Measurements from ENCODE around the gene MAMDC2. TPM values are rescaled to one million over a fixed set of nuclear protein-coding genes. Genes with fewer than 3 reads are reported as not detected.
A peak's percentile ranks its signal among the peaks of the same experiment; 100 is the strongest.

The MAMDC2 gene
- total and polyA plus RNA-seq, 2 of the 4 experiments (the other 2 are of a cell fraction) = 5.0 to 5.2 TPM

DNA sequence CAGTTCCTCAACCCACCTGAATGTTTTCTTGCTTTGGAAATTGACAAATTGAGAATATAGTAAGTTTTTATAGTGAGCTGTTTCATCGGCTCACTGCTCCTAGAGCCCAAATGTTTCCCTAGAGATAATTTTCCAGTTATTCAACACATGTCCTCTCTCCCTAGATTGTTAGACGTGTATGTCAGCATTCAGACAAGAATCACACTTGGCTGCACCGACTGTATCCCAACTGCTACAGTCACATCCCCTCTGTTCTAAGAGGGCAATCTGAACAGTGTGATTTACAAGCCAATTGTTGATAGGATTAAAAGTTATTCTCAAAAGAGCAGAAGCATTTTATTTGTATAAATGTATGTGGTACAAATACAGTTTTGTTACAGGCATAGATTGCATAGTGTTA is 93.9 kb downstream of the MAMDC2 start:
- Histone ChIP-seq H3K27me3 (ENCODE audit: control insufficient read depth, insufficient read depth, low read length) (no peaks in the 10 kb centered on the region), H4K91ac (ENCODE audit: insufficient read depth, low read depth, low read length) (no peak overlapping the region), H3K4me1 (ENCODE audit: control insufficient read depth, insufficient read depth, low read length) (peaks cover 6% of the 10 kb centered on the region), H3K79me1 (ENCODE audit: low read depth in 1 of 2, low read length in 2 of 2) (no peaks in the 10 kb centered on the region), H2AK5ac (ENCODE audit: low read depth, low read length) (0 out of 2 replicates have a peak overlapping the region, but pooled peaks have one; percentile 48), H2BK20ac (ENCODE audit: low read depth, low read length) (no peak overlapping the region), H3K4me3 (ENCODE audit: insufficient read depth, low read depth, low read length) (no peak overlapping the region), H2BK15ac (ENCODE audit: low read depth, low read length) (no peak overlapping the region), H3K4me2 (ENCODE audit: low read depth, low read length) (no peak overlapping the region), H3K56ac (ENCODE audit: extremely low read depth, insufficient read depth, low read length) (no peak overlapping the region), H3K36me3 (ENCODE audit: control insufficient read depth, insufficient read depth, low read length) (no peaks in the 10 kb centered on the region), H3K4ac (ENCODE audit: low read depth, low read length) (no peak overlapping the region), H4K8ac (ENCODE audit: low read depth in 2 of 2, low read length in 2 of 2) (no peak overlapping the region), H3K9me3 (ENCODE audit: control insufficient read depth, insufficient read depth, low read length) (no peaks in the 10 kb centered on the region), H3K18ac (ENCODE audit: low read depth, low read length) (no peak overlapping the region), H4K20me1 (ENCODE audit: insufficient read depth, low read length) (no peaks in the 10 kb centered on the region), H3K9ac (ENCODE audit: low read depth, low read length) (no peak overlapping the region), H2AK9ac (replicated peaks; ENCODE audit: low read depth, low read length, poor library complexity) (no peak overlapping the region), H4K5ac (ENCODE audit: low read depth, low read length) (no peak overlapping the region), H3K27ac (ENCODE audit: insufficient read depth, low read length) (no peak overlapping the region), H3K9me1 (ENCODE audit: insufficient read depth, low read length) (no peaks in the 10 kb centered on the region; the same call in 1 of the 2 replicates), H2BK120ac (ENCODE audit: low read depth, low read length) (no peak overlapping the region), H2BK5ac (ENCODE audit: low read depth, low read length, poor library complexity, severe bottlenecking) (no peak overlapping the region), H3K14ac (replicated peaks; ENCODE audit: low read depth, low read length) (no peak overlapping the region), H3K23ac (ENCODE audit: low read depth, low read length) (no peak overlapping the region), H2AFZ (replicated peaks; ENCODE audit: low read length, poor library complexity) (no peak overlapping the region)
- dilution Hi-C loops (cut with HindIII; ENCODE audit: low sequenced_read_pairs, unreplicated experiment) (no loop called here), intact Hi-C loops (cut with micrococcal nuclease) (no loop called here), in situ Hi-C loops (cut with MboI; ENCODE audit: low sequenced_read_pairs) (no loop called here)
- no TSS peak for BruUV-seq (replicated peaks)
- DNase-seq (no peak), ATAC-seq (ENCODE audit: low read depth) (no peak)
- no CpG with 5 or more reads among the region's 3 CpGs for WGBS, 2 experiments (ENCODE audit: extremely low coverage in 2 of 2, insufficient read length in 1 of 2)
- TF ChIP-seq RFX5 (IDR thresholded peaks at IDR 0.05; ENCODE audit: low read depth, low read length) (no peak), MAZ (IDR thresholded peaks at IDR 0.05; ENCODE audit: borderline replicate concordance, low read depth, low read length) (no peak), FOS (IDR thresholded peaks at IDR 0.05; ENCODE audit: low read depth, low read length) (no peak), CHD1 (IDR thresholded peaks at IDR 0.05; ENCODE audit: low read depth, low read length) (no peak), POLR2A (IDR thresholded peaks at IDR 0.05; ENCODE audit: low read depth, low read length) (no peak)
- TF ChIP-seq, protein P1, sequence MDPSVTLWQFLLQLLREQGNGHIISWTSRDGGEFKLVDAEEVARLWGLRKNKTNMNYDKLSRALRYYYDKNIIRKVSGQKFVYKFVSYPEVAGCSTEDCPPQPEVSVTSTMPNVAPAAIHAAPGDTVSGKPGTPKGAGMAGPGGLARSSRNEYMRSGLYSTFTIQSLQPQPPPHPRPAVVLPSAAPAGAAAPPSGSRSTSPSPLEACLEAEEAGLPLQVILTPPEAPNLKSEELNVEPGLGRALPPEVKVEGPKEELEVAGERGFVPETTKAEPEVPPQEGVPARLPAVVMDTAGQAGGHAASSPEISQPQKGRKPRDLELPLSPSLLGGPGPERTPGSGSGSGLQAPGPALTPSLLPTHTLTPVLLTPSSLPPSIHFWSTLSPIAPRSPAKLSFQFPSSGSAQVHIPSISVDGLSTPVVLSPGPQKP (IDR thresholded peaks at IDR 0.05; ENCODE audit: borderline replicate concordance, low read depth, low read length) = no peak
- CTCF ChIA-PET = no interaction called here
- POLR2A ChIA-PET (ENCODE audit: unreplicated experiment) = no interaction called here

Data from IMR-90 (cell line).